PC-3 (cell line): ENCODE results near the gene HPX. TPM values are rescaled to one million over a fixed set of nuclear protein-coding genes. Genes with fewer than 3 reads are reported as not detected.

Experiments
- ATAC-seq: fragments of 200-7000 bp; cut with Tn5 transposase; 2 replicates; pipeline ENCODE4 v1.9.1; 2020; ENCODE audit warnings: mild to moderate bottlenecking, moderate library complexity
- BruUV-seq: library from RNA; stranded (reverse); fragments of 400-500 nt; replicated peaks from 2 replicates; lab custom pipeline; 2021; lab: Mats Ljungman, UMichigan
- CTCF ChIA-PET: fragments of 300-600 bp; sonication (Branson Sonifier 250); formaldehyde crosslinking; loops from one replicate; lab custom pipeline; 2022; ENCODE audit warnings: antibody characterized with exemption; lab: Charles Lee
- POLR2A ChIA-PET: fragments of 300-600 bp; sonication (Branson Sonifier 250); formaldehyde crosslinking; loops from one replicate; lab custom pipeline; 2022; ENCODE audit warnings: antibody characterized with exemption; ENCODE audit not compliant: unreplicated experiment; lab: Charles Lee
- DNase-seq: peaks from one replicate; pipeline ENCODE4 v3.0.0-alpha.2; 2015
- H2AFZ ChIP-seq: fragments of 300-600 bp; sonication (generic); 2 replicates; pipeline ENCODE4 v1.6.0; 2016; ENCODE audit warnings: antibody characterized with exemption, low read length
- H3F3A ChIP-seq: fragments of 300-600 bp; sonication (generic); one replicate; pipeline ENCODE4 v1.6.0; 2017; ENCODE audit warnings: antibody characterized with exemption, low read length, control low read depth, mild to moderate bottlenecking; ENCODE audit not compliant: unreplicated experiment
- H3K27ac ChIP-seq: fragments of 300-600 bp; sonication (generic); 2 replicates; pipeline ENCODE4 v1.5.1; 2016; ENCODE audit warnings: mild to moderate bottlenecking, low read length
- H3K27me3 ChIP-seq: fragments of 300-600 bp; sonication (generic); 2 replicates; pipeline ENCODE4 v1.6.1; 2016; ENCODE audit warnings: low read length, mixed read lengths
- H3K36me3 ChIP-seq: fragments of 300-600 bp; sonication (generic); 2 replicates; pipeline ENCODE4 v1.6.1; 2016; ENCODE audit warnings: low read depth, mixed run types, low read length, mixed read lengths
- H3K4me1 ChIP-seq: fragments of 300-600 bp; sonication (generic); 2 replicates; pipeline ENCODE4 v1.5.1; 2016; ENCODE audit warnings: low read length; ENCODE audit not compliant: insufficient read depth
- H3K4me2 ChIP-seq: fragments of 300-600 bp; sonication (generic); 2 replicates; pipeline ENCODE4 v1.6.0; 2016; ENCODE audit warnings: low read length
- H3K4me3 ChIP-seq: fragments of 300-600 bp; sonication (generic); 2 replicates; pipeline ENCODE4 v1.5.1; 2016; ENCODE audit warnings: mild to moderate bottlenecking, low read length, mixed read lengths
- H3K79me2 ChIP-seq: fragments of 300-600 bp; sonication (generic); 2 replicates; pipeline ENCODE4 v1.6.1; 2017; ENCODE audit warnings: low read length, mixed read lengths
- H3K9ac ChIP-seq: fragments of 300-600 bp; sonication (generic); 2 replicates; pipeline ENCODE4 v1.6.0; 2016; ENCODE audit warnings: mild to moderate bottlenecking, low read length
- H3K9me2 ChIP-seq: fragments of 300-600 bp; sonication (generic); replicated peaks from 2 replicates; pipeline ENCODE4 v1.6.1; 2016; ENCODE audit warnings: mixed run types, low read length, mixed read lengths
- H3K9me3 ChIP-seq: fragments of 300-600 bp; sonication (generic); 2 replicates; pipeline ENCODE4 v1.6.1; 2016; ENCODE audit warnings: low read length, mixed read lengths
- H4K20me1 ChIP-seq: fragments of 300-600 bp; sonication (generic); 2 replicates; pipeline ENCODE4 v1.6.1; 2016; ENCODE audit warnings: low read length, mixed read lengths
- EZH2 ChIP-seq: fragments of 300-600 bp; sonication (generic); IDR thresholded peaks from one replicate; pipeline ENCODE4 v1.6.1; 2017; ENCODE audit warnings: antibody characterized with exemption, mild to moderate bottlenecking, low read length; ENCODE audit not compliant: unreplicated experiment
- EZH2phosphoT487 ChIP-seq: fragments of 300-600 bp; sonication (generic); IDR thresholded peaks from 2 replicates; pipeline ENCODE4 v1.6.1; 2018; ENCODE audit warnings: mild to moderate bottlenecking, antibody characterized with exemption, low read length, borderline replicate concordance
- intact Hi-C: fragments of 100-400 bp; cut with micrococcal nuclease; formaldehyde crosslinking; loops from 2 replicates; pipeline ENCODE4 v1.9.0; 2023
- total RNA-seq: library from RNA; depleted of rRNA; stranded (reverse); fragments of >200 nt; gene quantifications from 2 replicates; pipeline ENCODE4 v1.2.3, GENCODE V29; 2014
- TF ChIP-seq, protein P1 (sequence below): fragments of 300-600 bp; sonication (generic); conservative IDR thresholded peaks from 2 replicates; pipeline ENCODE4 v1.5.1; 2017; ENCODE audit warnings: antibody characterized with exemption, low read depth, mild to moderate bottlenecking, low read length

The HPX gene
- total RNA-seq, 1 experiment from 2014 or later = 1.6 TPM

- Histone ChIP-seq H4K20me1 (no peaks in the 10 kb centered on the region), H3K4me3 (no peak overlapping the region), H3K27ac (no peak overlapping the region), H3K9ac (no peak overlapping the region), H3K36me3 (no peaks in the 10 kb centered on the region), H3K27me3 (no peaks in the 10 kb centered on the region), H3K79me2 (no peaks in the 10 kb centered on the region), H2AFZ (no peak overlapping the region), H3K4me2 (no peak overlapping the region), H3K9me3 (no peaks in the 10 kb centered on the region), H3K9me2 (no peaks in the 10 kb centered on the region), H3K4me1 (peaks cover 18% of the 10 kb centered on the region), H3F3A (no peaks in the 10 kb centered on the region)
- POLR2A ChIA-PET = no interaction called here
- CTCF ChIA-PET = no interaction called here
- no TSS peak for BruUV-seq
- ATAC-seq = peak; percentile 93
- peak; percentile 97 for DNase-seq
- TF ChIP-seq, protein P1, sequence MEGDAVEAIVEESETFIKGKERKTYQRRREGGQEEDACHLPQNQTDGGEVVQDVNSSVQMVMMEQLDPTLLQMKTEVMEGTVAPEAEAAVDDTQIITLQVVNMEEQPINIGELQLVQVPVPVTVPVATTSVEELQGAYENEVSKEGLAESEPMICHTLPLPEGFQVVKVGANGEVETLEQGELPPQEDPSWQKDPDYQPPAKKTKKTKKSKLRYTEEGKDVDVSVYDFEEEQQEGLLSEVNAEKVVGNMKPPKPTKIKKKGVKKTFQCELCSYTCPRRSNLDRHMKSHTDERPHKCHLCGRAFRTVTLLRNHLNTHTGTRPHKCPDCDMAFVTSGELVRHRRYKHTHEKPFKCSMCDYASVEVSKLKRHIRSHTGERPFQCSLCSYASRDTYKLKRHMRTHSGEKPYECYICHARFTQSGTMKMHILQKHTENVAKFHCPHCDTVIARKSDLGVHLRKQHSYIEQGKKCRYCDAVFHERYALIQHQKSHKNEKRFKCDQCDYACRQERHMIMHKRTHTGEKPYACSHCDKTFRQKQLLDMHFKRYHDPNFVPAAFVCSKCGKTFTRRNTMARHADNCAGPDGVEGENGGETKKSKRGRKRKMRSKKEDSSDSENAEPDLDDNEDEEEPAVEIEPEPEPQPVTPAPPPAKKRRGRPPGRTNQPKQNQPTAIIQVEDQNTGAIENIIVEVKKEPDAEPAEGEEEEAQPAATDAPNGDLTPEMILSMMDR = no peak
- TF ChIP-seq EZH2 = no peak
- no peak for TF ChIP-seq EZH2phosphoT487
- intact Hi-C loops = no loop called here
Observed at GRCh38 chr11:6431861-6432260, 8.9 kb downstream of the HPX start.

DNA sequence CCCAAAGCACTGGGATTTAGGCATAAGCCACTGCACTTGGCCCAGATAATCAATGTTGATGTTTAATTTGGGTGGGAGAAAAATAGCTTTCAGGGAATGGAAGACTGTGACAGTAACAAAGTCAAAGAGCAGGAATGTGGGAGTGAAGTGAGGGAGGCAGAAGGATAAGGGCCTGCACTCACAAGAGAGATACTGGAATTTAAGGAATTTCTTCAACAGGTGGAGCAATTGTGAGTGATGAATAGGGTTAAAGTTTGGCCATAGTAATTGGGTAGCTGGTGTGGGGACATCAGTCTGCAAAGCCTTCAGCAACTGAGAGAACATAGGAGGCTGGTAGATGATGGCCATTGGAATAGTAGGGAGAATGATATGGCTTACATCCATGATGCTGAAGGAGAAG lies 13.3 kb downstream of the HPX start:
- no peak overlapping the region for H3K27ac ChIP-seq
- H3K36me3 ChIP-seq = no peaks in the 10 kb centered on the region
- H3K27me3 ChIP-seq = no peaks in the 10 kb centered on the region
- H3K9me2 ChIP-seq = no peaks in the 10 kb centered on the region
- H3F3A ChIP-seq = no peaks in the 10 kb centered on the region
- TF ChIP-seq, protein P1 = no peak
- TF ChIP-seq EZH2 = no peak
- TF ChIP-seq EZH2phosphoT487 = no peak
- CTCF ChIA-PET = interaction anchor here (0.5 kb wide), 1 partner anchor 13 kb away, joined by 4 read pairs; the partner anchor contains the start of gene HPX
- no peak overlapping the region for H3K4me2 ChIP-seq
- ATAC-seq (no peak), DNase-seq (no peak)
- BruUV-seq = no TSS peak
- H3K4me1 ChIP-seq = peaks cover 14% of the 10 kb centered on the region
- POLR2A ChIA-PET = no interaction called here
- H4K20me1 ChIP-seq = no peaks in the 10 kb centered on the region
- no peak overlapping the region for H3K9ac ChIP-seq
- H3K9me3 ChIP-seq = no peaks in the 10 kb centered on the region
- H2AFZ ChIP-seq = no peak overlapping the region
- intact Hi-C loops = no loop called here
- no peaks in the 10 kb centered on the region for H3K79me2 ChIP-seq
- no peak overlapping the region for H3K4me3 ChIP-seq

- Histone ChIP-seq H4K20me1 (no peaks in the 10 kb centered on the region), H3K9me2 (no peaks in the 10 kb centered on the region), H3K79me2 (no peaks in the 10 kb centered on the region), H3K4me3 (no peak overlapping the region), H3K36me3 (no peaks in the 10 kb centered on the region), H3K4me1 (peaks cover 4% of the 10 kb centered on the region; the same call in 1 of the 2 replicates), H2AFZ (no peak overlapping the region), H3K27me3 (no peaks in the 10 kb centered on the region), H3K4me2 (no peak overlapping the region), H3F3A (no peaks in the 10 kb centered on the region), H3K9ac (no peak overlapping the region), H3K27ac (no peak overlapping the region), H3K9me3 (no peaks in the 10 kb centered on the region)
- DNase-seq = no peak
- ChIA-PET POLR2A (interaction anchor here (0.6 kb wide), 1 partner anchor 11 kb away, joined by 3 read pairs; no protein-coding TSS in a partner anchor), CTCF (no interaction called here)
- no TSS peak for BruUV-seq
- ATAC-seq = no peak
- TF ChIP-seq EZH2phosphoT487 (no peak), EZH2 (no peak)
- TF ChIP-seq, protein P1 = no peak
- intact Hi-C loops = no loop called here
Observed at GRCh38 chr11:6420677-6421076, 20.1 kb downstream of the HPX start.
